CD1c-positive myeloid dendritic cell (primary cell): ENCODE results near the gene KLC1.
"Not testable (repeated sequence)": the region's sequence is repeated elsewhere in the genome, so short reads cannot be mapped to it uniquely, and the experiment has no call there.

Source experiments
- DNase-seq: peaks from one replicate; pipeline ENCODE4 v3.0.0-alpha.2; 2016; ENCODE audit errors: extremely low spot score

The KLC1 gene

DNA sequence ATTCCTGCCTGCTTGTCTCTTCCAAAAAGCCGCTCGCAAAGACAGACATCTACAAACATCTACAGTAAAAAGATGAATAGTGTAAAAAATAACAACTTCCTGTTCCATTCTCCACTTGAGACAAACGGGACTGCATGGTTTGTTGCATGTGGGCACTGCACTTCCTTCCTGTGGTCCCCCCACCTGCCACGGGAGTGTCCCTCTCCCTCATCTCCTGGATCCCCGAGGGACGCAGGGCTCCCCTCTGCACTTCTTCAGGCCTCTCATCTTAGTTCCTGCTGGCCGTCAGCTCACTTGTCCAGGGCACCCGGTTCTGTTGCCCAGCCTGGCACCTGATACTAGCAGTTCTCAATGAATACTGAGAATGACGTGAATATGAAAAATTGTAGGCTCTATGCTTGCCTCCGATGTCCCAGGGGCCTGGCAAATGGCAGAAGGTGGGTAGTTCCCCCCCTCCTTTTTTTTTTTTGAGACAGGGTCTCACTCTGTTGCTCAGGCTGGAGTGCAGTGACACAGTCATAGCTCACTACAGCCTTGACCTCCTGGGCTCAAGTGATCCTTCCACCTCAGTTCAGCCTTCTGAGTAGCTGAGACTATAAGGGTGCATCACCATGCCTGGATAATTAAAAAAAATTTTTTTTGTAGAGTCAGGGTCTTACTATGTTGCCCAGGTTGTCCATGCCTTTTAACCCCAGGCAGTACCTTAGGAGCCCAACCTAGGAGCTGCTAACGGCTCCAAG, 3.5 kb upstream of the KLC1 start:
- peak; percentile 21 for DNase-seq

DNA sequence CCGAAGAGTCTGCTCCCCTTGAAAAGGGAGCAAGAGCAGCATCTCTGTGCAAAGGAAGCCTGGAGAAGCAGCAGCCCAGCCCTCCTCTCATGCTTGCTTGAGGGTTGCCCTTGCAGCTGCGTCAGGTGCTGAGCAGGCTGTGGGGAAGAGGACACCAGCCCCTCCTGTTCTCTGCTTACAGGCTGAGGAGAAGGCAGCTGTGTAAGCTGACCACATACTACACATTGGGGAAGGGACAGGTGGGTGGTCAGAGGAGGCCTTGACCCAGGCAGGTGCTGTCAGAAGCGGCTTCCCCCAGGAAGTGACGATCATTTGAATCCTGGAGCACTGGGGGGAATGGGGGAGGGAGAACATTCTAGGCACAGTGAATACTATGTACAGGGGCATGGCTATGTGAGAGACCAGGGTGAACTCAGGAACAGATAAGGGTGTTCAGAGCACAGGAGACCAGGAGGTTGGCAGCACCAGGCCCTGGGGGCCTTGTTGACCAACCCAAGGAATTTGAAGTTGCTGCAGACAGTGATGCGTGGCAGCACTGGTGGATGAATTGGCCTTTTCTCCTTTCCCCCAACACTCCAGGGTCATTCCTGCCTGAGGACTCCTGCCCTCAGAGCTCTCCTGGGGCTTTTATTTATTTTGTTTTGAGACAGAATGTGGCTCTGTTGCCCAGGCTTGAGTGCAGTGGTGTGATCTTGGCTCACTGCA, 2.7 kb upstream of the KLC1 start:
- DNase-seq = no peak

DNA sequence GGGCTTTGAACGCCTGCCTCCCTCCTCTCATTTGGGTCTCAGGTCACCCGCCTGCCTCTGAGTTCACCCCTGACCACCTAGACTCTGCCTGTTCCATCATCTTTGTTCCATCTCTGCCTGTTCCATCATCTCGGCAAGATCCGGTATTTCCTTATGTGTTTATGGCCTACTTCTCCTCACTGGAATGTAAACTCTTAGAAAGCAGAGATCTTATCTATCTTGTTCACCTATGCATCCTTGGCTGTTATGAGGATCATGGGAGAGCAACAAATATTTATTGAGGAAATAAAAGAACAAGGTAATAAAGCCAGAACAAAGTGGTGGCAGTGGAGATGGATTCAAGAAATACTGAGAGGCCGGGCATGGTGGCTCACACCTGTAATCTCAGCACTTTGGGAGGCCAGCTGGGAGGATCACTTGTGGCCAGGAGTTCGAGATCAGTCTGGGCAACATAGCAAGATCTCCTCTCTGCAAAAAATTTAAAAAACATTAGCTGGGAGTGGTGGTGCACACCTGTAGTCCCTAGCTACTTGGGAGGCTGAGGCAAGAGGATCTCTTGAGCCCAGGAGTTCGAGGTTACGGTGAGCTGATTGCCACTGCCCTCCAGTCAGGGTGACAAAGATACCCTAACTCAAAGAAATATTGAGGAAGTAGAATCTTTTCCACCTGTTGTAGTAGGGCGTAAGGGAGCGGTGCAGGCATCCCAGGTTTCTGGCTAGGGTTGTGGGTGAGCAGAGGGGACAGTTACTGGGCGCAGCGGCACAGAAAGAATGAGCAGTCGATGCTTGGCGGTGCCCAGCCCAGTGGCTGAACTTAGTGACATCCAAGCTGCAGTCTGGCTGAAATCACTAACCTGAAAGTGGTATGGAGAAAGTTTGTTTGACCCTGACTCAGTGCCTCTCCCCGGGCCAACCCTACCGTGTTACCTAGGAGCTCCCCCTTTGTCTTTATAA, 1.7 kb upstream of the KLC1 start:
- DNase-seq = no peak

DNA sequence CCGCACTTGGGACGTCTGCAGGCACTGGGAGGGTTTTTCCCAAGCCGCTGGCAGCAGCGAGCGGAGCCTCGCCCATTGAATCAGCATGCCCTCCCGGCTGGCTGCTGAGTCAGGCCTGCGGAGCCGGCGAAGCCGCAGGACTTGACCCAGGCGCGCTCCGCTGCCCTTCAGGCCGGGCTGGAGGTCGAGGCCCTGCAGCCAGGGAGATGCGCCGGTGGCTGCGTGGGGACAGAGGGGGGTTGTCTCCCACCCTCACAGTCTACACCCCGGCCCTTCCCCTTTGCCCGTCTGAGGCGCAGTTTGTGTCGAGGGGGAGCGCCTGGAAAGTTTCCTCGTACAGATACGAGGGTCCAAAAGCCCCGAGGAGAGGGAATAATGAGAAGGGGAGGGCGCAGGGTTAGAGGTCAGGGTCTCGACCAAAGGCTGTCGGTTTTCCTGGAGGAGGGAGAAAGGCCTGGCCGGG, 759 bp upstream of the KLC1 start:
- peak; percentile 77 for DNase-seq

DNA sequence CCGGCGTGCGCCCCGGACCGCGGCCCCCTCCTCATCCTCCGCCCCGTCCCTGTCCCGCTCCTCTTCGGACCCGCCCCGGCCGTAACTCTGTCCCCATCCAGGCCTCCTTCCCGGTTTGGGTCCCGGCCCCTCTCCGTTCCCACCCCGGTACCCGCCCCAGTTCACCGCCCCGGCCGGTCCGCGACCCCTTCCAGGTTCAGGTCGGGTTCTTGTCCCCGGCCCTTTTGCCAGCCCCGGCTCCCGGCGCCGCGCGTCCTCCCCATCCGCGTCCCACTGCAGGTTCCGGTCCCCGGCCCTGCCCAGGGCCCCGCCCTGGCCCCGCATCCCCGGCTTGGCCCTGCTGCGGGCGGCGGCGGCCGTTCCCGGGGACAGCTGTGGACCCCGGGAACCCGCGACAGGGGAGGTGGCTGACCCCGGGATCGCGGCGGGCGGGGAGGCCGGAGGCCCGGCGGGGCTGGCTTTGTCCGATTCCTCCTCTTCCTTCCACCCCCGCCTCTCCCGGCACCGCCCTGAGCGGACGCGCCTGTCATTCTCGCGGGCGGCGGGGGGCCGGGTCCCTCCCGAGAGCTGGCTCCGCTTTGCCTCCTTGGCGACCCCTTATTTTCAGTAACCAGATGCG, 601 bp downstream of the KLC1 start:
- peak; percentile 52 for DNase-seq

DNA sequence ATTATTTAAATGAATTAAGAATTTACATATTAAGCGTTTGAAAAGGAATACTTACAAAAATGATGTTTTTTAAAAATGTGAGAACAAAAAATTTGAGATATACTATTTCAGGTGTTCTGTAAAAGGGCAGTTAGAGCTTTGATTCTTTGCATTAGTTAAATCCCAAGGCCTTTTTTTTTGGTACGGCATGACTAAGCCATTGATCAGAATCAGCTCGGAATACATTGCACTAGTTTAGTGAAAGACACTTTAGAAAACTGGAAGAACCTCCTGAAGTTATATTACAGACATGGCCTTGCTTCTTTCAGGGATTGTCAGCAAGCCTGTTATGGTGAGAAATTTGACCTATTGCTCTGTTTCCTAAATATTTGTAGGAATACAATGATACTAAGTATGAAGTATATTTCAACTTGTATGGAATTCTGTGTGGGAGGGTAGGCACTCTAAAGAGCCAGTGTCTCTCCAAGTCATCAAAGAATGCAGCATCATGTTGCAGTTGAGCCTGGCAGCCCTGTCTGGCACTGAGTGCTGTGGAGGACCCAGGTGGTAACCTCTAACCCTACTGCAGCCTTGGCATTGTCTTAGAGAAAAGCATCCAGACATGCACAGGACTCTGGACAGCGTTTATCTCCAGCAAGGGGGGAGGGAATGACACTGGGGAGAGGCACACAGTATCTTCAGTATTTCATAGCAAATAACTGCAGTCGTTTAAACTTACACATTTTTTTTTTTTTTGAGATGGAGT, 1.5 kb downstream of the KLC1 start:
- no peak for DNase-seq

DNA sequence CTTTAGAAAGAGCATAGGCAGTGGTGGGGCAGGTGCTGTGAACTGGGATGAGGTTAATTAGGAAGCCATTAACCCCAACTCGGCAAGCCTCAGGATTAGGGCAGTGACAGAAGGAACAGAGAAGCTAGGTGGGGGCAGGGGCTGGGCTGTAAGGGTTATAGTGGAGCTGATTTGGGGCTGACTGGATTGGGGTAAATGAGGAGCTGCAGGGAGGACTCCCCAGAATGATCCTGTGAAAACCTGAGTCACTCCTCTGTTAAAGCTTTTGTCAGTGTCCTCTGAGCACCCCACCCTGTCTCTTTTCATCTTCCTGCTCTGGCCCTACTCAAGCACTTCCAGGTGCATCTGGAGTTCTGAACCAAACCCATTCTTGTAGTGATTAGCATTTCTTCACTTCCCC, 4.4 kb downstream of the KLC1 start:
- no peak for DNase-seq

DNA sequence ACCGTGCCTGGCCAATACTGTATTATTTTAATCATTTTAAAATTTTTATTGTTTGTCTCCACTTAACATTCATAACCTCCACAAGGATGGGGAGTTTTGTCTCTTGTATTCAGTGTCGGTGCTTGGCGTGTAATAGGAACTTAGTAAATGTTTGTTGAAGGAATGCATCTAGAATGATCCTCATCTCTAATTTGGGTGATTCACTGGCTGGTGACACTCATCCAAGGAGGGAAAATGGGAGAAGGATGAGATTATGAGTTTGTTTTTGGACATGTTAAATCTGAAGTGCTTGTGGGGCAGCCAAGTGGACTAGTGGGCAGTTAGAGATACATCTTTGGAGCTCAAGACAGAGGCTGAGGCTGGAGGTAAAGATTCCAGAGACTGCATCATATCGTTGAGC, 5.1 kb downstream of the KLC1 start:
- DNase-seq = no peak

DNA sequence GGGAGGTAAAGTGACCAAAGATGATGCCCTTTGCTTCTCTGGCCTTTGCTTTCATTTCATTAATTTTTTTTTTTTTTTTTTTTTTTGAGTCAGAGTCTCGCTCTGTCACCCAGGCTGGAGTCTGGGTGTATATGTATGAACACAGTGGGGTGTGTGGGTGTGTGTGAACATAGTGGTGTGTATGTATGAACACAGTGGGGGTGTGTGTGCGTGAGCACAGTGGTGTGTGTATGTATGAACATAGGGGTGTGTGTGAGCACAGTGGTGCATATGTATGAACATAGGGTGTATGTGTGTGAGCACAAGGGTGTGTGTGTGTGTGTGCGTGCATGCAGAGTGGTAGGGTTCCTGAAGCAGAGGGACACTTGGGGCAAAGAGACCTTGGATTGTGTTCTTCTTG, 9.6 kb downstream of the KLC1 start:
- DNase-seq = no peak

DNA sequence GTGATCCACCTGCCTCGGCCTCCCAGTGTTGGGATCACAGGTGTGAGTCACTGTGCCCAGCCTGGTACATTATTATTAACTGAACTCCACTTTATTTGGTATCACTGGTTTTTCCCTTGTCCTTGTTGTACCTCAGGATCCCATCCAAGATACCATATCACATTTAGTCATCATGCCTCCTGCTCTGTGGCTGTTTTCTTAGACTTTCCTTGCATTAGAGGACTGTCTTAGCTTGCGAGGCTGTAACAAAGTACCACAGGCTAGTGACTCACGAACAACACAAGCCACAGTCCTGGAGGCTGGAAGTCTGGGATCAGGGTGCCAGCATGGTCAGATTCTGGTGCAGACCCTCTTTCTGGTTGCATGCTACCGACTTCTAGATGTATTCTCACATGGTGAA, 12.2 kb downstream of the KLC1 start:
- DNase-seq = no peak

DNA sequence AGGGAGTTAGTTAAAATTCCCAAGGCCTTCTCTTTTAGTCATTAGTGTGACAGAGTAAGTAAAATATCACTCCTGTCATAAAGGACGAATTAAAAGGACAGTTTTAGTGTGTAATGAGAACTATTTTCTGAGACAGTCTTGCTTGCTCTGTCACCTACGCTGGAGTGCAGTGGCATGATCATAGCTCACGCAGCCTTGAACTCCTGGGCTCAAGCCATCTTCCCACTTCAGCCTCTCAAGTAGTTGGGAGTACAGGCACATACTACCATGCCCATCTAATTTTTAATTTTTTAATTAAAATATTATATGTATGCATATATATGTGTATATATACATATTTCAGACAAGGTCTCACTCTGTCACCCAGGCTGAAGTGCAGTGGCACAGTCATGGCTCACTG, 17.2 kb downstream of the KLC1 start:
- no peak for DNase-seq

DNA sequence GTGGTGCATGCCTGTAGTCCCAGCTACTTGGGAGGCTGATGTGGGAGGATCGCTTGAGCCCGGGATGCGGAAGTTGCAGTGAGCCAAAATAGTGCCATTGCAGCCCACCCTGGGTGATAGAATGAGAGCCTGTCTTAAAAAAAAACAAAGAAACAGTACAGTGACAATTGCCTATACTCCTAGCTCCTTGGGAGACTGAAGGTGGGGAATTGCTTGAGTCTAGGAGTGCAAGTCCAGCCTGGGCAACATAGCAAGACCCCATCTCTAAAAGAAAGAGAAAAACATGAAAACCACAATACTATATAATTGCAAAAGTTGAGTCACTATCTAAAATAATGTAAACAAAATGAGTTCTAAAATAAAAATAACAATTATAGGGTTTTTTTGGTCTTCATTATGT, 20.0 kb downstream of the KLC1 start:
- DNase-seq = no peak

DNA sequence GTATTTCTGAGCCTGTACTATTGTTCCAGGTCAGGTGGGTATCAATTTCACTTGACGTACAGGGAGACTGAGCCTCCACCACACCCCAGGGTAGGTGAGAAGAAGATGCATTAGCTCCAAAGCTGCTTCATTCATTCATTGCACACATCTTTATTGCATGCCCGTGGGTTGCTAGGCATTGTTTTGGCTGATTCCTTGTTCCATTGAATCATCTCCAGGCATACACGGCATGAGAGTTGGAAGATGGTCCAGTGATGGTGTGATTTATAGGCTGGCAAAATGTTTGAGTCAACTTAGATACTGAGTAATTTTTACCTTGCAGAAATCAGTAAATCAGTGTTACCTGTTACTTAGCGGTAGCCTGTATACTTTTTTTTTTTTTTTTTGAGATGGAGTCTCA, 21.2 kb downstream of the KLC1 start:
- no peak for DNase-seq

DNA sequence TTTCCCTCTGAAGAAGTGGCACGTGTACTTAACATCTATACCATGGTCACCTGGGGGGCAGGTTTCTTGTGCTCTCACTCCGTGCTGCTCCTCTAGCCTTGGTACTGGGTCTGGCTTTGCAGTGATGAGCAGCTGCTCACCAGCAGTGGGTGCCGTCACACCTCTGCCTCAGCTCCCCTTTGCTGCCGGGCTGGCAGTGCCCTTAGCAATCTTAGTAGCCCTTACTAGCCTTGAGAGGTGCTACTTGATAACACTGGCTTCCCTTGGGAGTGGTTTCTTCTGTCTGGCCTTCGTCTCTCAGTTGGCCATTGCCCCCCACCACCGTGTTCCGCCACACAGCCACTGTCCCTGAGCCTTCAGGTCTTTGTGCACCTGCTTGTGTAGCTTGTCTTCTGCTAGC, 22.6 kb downstream of the KLC1 start:
- no peak for DNase-seq

DNA sequence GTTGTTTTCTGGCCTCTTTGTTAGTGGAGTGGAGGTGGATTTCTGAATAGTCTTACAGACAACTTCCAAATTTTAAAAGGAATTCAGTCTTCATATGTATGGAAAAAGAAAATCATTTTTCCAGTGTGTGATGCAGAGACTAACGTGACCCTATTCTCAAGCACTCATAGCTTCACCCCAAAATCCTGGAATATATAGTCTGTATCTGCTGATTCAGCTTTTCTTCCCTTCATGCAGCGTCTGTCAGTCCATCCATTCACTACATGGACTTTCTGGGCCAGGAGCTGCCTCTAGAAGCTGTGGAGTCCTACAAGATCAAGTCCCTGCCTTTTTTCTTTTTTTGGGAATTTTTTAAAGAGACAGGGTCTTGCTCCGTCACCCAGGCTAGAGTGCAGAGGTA, 23.8 kb downstream of the KLC1 start:
- no peak for DNase-seq

DNA sequence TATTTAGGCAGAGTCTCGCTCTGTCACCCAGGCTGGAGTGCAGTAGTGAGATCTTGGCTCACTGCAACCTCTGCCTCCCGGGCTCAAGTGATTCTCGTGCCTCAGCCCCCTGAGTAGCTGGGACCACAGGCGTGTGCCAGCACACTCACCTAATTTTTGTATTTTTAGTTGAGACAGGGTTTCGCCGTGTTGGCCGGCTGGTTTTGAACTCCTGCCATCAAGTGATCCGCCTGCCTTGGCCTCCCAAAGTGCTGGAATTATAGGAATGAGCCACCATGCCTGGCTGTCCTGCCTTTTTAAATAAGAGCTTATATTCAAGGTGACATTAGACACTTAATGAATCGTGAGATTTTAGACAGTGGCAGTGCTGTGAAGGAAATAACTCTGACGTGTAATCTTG, 24.3 kb downstream of the KLC1 start:
- DNase-seq = not testable (repeated sequence)

DNA sequence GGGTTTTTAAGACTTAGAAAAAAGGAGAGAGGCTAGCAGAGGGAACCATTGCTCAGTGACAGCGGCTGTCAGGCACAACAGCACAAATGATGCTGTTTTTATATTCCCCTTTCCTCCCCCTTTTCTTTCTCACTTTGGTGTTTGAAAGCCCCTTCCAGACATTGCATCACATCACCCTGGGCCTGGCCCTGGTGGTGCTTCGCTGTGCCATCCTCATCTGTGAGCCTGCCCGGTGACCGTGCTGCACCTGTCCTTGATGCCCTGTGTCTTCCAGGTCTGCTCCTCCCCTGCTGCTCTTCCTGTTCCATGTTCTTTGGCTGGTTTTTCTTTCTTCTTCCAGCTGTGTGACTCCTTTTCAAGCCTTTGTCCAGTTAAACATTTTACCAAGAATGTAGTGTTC, 24.8 kb downstream of the KLC1 start:
- no peak for DNase-seq

DNA sequence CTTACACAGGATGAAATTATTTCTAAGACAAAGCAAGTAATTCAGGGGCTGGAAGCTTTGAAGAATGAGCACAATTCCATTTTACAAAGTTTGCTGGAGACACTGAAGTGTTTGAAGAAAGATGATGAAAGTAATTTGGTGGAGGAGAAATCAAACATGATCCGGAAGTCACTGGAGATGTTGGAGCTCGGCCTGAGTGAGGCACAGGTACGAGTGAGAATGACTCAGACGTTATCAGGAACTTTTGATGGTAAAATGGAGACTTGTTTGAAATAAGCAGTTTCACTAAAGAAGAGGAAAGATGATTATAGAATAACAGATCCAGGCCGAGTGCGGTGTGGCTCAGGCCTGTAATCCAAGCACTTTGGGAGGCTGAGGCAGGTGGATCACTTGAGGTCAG, 25.6 kb downstream of the KLC1 start:
- DNase-seq = no peak

DNA sequence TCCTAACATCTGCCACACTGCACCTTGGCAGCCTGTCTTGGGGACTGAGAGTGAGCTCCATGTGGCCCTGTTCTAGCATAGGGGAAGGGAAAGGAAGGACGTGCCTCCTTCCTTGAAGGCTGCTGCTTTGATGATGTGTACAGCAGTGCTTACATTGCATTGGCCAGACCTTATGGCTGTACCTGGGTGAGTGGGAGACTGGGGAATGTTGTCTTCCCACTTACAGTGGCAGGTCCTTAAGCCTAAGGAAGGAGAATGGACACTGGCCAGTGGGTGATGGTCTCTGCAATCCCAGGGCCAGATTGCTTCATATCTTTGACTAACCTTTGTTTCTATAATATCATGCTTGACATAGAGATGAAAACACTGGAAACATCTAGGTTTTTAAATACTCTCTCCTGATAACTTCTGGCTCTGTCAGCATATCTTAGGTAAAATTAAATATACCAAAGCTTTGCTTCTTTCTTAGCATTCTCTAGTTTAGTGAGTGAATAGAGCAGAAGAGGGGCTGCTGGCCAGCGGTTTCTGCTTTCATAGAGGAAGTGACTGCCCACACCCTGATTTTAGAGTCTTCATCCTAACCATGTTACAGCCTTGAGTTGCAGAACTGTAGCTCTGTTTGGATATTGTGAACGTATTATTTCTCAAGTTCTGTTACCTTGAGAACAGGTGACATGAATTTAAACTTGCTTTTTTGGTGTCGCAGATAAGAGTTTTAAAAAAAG, 27.2 kb downstream of the KLC1 start:
- peak; percentile 60 for DNase-seq

DNA sequence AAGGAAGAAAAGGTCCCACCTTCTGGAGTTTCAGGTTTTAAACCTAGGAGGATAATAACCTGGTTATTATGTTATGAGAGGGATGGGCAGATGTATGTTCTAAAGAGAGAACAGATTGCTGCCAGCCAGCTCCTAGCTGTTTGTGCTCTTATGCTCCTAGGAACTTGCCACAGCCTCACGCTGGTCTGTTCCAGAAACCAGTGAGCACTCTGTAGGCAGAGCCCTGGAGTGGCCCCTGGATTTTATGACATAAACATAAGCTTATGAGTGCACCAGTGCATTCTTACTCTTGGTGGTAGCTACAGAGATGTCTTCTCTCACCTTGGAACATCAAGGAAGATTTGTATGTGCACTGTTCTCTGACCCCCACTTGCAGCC, 27.7 kb downstream of the KLC1 start:
- no peak for DNase-seq

DNA sequence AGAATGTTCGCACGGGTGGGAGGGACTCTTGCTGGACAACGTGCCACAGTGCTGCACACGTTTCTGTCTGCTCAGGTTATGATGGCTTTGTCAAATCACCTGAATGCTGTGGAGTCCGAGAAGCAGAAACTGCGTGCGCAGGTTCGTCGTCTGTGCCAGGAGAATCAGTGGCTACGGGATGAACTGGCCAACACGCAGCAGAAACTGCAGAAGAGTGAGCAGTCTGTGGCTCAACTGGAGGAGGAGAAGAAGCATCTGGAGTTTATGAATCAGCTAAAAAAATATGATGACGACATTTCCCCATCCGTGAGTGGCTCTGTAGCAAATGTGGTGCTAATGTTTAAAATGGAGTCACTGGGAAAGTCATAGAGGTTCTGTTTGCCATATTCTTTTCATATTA, 28.5 kb downstream of the KLC1 start:
- peak; percentile 36 for DNase-seq
